GM19099 (cell line): ENCODE results near the gene SCNN1G.

Experiments used
- POLR2A ChIP-seq: IDR thresholded peaks from 3 replicates; pipeline ENCODE4 v1.6.1; 2011; ENCODE audit warnings: low read depth; ENCODE audit not compliant: insufficient read length; ENCODE audit errors: extremely low read depth

Gene SCNN1G

GRCh38 chr16:23252310-23252709, 69.8 kb downstream of the SCNN1G start:
- no peak for TF ChIP-seq POLR2A

- no peak for TF ChIP-seq POLR2A
Measured at GRCh38 chr16:23254338-23254737, 71.8 kb downstream of the SCNN1G start.

GRCh38 chr16:23255000-23255399, 72.5 kb downstream of the SCNN1G start:
- no peak for TF ChIP-seq POLR2A

- no peak for TF ChIP-seq POLR2A
Measured at GRCh38 chr16:23256440-23256839, 73.9 kb downstream of the SCNN1G start.

DNA sequence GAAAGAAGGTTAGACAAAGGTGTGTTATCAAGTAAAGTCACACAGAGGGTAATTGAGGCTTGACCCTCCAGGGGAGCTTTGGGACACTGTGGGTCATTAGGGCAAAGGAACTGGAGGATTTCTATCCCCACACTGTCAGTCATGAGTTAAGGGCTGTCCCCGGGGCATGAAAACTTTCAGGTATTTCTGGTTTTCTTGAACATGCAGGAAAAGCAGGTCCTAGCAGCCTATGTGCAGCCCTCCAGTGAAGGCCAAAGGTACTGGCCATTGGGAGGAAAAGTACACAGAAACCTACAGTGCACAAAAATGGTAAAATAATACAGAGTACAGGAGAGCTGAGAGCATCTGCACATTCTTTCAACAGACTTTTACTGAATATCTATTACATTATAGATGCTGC, 75.1 kb downstream of the SCNN1G start:
- TF ChIP-seq POLR2A: no peak

DNA sequence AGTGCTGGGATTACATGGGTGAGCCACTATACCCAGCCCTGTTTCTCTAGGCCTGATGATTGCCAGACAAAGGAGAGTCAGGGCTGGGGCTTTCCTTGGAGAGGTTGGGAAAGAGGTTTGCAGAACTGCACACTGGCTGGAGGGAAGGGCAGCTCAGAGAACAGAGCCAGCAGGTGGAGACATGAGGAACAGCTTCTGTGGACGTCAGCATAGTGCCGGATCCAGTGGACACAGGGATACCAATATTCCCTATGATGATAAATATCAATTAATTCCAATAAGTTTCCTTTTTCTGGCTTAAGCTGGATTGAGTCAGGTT, 76.3 kb downstream of the SCNN1G start:
- TF ChIP-seq POLR2A: no peak
